Occipital lobe (tissue), 2 donors: ENCODE data around the gene CASP10. TPM values are rescaled to one million over a fixed set of nuclear protein-coding genes. Genes with fewer than 3 reads are reported as not detected.

Source experiments
- DNase-seq: peaks from one replicate; lab custom pipeline; 2025; lab: John Stamatoyannopoulos, UW
- total RNA-seq: library from RNA; depleted of rRNA; stranded (reverse); fragments of >200 nt; gene quantifications from one replicate; pipeline ENCODE4 v1.2.3, GENCODE V29; 2014

CASP10 gene
- total RNA-seq, 1 donor from 2014 or later: 2.0 TPM

- DNase-seq: no peak
Observed at GRCh38 chr2:201196003-201196402, 13.1 kb downstream of the CASP10 start.

GRCh38 chr2:201196803-201197202, 13.9 kb downstream of the CASP10 start:
- no peak for DNase-seq

DNA sequence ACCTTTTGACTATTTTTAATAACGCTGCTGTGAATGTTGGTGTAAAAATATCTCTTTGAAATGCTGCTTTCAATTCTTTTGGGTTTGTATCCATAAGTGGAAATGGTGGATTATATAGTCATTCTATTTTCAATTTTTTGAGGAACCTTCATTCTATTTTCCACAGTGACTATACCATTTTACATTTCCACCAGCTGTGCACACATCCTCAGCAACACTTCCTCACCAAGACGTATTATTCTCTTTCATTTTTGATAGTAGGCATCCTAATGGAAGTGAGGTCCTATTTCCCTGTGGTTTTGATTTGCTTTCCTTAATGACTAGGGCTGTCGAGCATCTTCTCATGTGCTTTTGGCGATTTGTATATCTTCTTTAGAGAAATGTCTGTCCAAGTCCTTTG, 14.8 kb downstream of the CASP10 start:
- DNase-seq: no peak

DNA sequence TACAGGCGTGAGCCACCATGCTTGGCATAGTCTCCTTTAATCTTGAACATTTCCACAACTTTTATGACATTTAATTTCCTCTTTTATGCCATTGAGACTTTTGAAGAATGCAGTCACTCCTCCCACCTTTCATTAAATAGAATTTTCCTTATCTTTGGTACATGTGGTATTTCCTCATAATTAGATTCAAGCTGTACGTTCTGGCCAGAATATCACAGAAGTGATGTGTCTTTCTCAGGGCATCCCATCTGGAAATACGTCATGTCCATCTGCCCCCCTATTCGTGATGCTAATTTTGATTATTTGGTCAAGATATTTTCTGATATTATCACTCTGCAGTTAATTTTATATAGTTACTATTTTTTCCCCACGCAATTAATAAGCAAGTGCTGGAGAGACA, 16.9 kb downstream of the CASP10 start:
- no peak for DNase-seq

- no peak for DNase-seq
Observed at GRCh38 chr2:201200345-201200744, 17.4 kb downstream of the CASP10 start.

- no peak for DNase-seq
Observed at GRCh38 chr2:201201371-201201770, 18.4 kb downstream of the CASP10 start.

- no peak for DNase-seq
Observed at GRCh38 chr2:201203916-201204654, 21.1 kb downstream of the CASP10 start.

DNA sequence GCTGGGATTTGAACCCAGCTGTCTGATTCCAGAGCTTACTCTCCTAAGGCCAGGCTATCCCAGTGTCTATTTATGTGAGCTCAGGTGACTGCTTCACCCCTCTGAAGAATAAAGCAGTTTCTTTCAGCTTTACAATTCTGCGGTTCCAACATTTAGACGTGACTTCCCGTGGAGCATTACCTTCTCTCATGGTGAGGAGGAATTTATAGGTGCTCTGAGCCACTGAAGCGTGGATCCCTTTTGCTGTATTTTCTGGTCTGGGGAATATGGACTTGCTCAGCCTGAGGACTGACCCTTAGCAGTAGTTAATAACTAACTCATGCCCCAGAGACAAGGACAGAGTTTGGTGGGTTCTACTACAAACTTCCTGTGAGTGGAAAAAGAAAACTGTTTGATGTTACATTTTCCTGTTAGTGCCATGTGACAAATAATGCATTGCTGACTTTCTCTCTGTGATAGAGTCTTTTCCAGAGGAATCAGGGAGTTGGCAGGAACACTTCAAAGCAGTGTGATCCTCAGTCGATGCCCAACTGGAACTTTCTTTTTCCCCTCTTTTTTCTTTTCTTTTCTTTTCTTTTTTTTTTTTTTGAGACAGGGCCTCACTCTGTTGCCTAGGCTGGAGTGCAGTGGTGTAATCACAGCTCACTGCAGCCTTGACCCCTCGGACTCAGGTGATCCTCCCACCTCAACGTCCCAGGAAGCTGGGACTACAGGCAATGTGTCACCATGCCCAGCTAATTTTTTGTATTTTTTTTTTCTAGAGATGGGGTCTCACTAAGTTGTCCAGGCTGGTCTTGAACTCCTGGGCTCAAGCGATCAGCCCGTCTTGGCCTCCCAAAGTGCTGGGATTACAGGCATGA, 21.9 kb downstream of the CASP10 start:
- DNase-seq: no peak

DNA sequence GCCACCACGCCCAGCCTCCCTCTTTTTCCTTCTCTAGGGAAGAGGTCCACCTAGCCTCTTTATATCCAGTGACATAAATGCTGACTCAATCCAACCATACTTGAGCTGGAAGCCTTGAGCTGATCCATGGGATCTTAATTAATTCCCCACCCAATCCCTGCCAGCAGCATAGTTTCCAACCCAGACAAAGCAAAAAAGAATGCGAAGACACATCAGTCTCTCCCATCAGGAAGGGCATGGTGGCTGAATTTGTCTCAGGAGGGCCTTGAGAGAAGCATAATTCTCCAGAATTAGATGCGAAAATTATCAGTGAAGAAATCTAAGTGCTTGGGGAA, 22.5 kb downstream of the CASP10 start:
- no peak for DNase-seq

DNA sequence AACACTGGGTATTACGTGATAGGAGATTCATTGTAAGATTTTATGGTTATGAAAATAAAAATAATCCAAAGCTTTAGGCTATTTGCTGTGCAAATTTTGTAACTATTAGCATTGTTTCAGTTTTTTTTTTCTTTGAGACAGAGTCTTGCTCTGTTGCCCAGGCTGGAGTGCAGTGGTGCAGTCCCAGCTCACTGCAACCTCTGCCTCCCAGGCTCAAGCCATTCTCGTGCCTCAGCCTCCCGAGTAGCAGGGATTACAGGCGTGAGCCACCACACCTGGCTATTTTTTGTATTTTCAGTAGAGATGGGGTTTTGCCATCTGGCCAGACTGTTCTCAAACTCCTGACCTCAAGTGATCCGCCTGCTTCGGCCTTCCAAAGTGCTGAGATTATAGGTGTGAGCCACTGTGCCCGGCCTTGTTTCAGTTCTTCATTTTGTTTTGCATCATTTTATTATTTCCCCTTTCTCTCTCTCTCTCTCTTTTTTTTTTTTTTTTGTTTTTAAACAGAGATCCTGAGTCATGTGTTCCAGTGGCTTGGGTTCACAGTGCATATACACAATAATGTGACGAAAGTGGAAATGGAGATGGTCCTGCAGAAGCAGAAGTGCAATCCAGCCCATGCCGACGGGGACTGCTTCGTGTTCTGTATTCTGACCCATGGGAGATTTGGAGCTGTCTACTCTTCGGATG, 25.8 kb downstream of the CASP10 start:
- DNase-seq: no peak

DNA sequence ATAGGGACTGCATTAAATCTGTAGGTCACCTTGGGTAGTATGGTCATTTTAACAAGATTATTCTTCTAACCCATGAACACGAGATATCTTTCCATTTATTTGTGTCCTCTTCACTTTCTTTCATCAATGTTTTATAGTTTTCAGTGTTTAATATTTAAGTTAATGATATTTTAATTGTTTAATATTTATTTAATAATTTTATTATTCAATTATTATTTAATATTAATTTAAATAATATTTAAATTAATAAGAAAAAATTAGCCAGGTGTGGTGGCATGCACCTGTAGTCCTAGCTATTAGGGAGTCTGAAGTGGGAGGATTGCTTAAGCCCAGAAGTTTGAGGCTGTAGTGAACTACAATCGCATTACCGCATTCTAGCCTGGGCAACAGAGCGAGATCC, 33.0 kb downstream of the CASP10 start:
- DNase-seq: no peak

GRCh38 chr2:201216918-201217317, 34.0 kb downstream of the CASP10 start:
- no peak for DNase-seq

DNA sequence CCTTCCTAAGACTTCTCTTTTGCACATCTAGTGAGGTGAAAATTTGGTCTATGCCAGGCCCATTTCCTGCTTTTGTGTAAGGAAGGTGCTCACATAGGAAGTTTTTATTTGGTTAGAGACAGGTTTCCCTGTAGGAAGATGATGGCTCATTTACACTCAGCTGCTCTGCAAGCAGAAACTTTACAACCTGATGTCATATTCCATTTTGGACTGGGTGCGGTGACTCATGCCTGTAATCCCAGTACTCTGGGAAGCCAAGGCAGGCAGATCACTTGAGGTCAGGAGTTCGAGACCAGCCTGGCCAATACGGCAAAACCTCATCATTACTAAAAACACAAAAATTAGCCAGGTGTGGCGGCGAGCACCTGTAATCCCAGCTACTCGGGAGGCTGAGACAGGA, 35.8 kb downstream of the CASP10 start:
- no peak for DNase-seq

DNA sequence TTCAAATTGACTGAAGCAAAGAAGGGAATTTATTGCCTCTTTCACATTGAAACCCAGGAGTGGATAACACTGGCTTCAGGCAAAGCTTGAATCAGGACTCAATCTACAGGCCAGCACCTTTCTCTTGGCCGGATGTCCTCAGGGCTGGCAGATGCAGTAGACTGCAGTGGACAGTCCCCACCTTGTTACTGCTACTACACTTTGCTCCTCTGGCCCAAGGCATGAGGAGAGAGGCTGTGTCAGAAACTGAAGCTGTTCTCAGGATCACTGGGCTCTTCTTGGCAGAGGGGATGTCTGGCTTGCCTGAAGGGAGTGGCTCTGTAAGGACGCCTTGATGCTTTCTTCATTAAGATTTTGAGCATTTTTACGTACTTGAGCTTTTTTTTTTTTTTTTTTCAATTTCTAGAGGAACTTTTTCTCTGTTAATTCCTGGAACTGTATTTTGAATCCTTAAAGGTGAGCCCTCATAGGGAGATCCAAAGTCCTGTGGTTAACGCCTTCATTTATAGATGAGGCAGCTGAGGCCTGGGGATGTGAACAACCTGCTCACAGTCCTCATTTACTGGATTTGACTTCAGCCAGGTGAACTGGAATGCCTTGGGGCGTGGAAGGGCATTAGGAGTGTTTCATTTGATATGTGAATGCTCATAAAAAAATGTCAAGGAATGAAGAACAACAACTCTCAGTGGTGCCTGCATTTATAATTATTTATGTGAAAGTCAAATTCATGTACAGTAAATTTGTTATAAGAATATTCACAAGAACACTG, 36.6 kb downstream of the CASP10 start:
- no peak for DNase-seq

DNA sequence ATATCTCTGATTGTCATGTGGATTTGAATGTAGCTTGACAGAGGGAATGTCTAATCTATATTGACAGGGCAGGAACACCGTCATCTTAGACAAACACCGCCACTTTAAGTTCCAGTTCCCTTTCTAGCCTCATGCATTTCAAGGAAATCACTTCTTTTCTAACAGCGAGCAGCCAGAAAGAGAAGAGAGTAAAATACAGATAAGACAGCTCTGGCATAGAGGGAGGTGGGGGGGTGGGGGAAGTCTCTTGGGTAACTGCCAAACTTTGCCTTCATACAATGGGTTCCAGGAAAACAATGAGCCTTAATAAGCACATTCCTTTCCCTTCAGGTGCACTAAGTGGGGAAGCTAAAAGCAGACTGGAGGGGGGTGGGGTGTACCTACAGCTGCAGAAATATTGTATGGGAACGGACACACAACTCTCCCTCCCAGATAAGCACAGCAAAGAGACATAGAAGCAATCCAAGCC, 37.2 kb downstream of the CASP10 start:
- no peak for DNase-seq

DNA sequence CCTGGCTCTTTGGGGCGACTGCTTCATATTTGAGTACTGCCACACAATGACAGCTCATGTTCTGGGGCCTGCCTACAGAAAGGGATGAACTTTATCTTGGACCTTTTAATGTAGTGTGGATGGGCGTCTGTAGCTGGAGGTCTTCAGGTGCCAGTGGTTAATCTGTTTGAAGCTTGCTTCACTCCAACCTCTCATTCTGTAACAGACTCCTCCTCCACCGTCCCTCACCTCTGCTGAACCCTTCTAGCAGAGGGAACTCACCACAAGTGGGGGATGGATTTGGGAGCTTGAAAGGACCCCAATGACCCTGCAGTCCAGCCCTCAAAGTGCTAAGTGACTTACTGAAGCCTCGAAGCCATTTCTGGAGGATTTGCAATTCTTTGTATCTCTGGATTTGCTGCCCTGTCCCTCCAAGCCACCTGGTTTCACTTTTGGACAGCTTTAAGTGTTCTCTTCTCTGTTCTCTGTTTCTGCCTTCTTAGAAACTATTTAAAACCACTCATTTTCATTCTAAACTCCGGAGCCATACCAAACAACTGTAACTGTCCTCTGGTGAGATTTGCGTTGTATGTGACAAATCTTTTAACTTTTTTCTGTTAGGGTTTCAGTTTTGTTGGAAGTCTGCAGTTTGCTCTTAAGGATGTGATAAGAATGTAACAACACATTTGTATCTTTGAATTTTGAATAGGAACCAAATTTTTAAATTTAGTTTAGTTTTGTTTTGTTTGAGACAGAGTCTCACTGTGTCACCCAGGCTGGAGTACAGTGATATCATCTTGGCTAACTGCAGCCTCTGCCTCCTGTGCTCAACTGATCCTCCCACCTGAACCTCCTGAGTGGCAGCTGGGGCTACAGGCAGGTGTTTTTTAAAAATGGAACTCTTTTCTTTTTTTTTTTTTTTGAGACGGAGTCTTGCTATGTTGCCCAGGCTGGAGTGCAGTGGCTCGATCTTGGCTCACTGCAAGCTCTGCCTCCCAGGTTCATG, 40.4 kb downstream of the CASP10 start:
- no peak for DNase-seq

- DNase-seq: no peak
Observed at GRCh38 chr2:201228271-201228911, 45.5 kb downstream of the CASP10 start.

DNA sequence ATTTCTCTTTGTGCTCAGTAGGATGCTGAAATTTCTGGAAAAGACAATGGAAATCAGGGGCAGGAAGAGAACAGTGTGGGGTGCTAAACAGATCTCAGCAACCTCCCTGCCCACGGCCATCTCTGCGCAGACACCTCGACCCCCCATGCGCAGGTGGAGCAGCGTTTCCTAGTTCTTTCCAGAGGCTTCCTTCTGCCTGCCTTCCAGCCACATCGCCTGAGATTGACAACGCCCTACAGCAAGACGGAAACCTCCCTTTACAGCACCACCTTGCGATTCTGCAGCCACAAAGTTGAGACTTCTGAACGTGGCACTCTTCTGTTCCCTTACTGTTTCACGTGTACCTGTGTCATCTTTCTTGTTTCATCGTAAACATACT, 46.0 kb downstream of the CASP10 start:
- DNase-seq: no peak

DNA sequence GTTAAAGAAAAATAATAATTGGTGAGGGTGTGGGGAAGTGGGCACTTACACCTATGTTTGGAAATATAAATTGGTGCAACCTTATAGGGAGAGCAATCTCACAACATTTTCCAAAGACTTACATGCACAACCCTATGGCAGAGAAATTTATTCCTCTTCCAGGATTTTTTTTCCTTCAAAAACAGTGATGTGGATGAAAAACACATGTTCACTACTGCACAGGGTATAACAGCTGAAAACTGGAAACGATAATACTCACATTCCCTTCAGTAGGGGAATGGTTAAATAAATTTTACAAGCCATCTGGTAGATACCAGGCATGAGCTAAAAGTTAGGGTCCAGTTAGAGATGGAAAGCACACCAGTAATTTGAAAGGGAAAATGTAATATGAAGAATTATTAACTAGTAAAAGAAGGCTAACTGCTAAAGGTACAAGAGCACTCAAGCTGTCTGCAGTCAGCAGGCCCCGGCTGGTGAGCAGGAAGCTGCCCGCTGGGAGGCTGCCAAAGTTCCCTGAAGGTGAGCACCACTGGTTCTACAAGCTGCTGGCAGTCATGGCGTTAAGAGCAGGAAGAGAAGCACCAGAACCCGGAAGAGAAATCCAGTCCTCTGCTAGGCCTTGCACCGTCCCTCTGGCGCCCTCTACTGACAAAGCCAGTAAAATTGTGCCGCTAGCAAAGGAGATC, 49.0 kb downstream of the CASP10 start:
- peak; percentile 20 for DNase-seq
